H1 (cell line): ENCODE results near the gene BTRC. TPM values are rescaled to one million over a fixed set of nuclear protein-coding genes. Genes with fewer than 3 reads are reported as not detected.

Experiments
- CHD7 ChIP-seq: fragments of 300-600 bp; sonication (generic); IDR thresholded peaks from 2 replicates; pipeline ENCODE4 v1.7.1; 2012; ENCODE audit warnings: low read length, moderate library complexity, mild to moderate bottlenecking, inconsistent platforms; ENCODE audit not compliant: insufficient replicate concordance
- E2F6 ChIP-seq: IDR thresholded peaks from 2 replicates; pipeline ENCODE4 v1.6.1; 2012; ENCODE audit warnings: inconsistent platforms
- EZH2 ChIP-seq: fragments of 200-600 bp; sonication (generic); IDR thresholded peaks from 2 replicates; pipeline ENCODE4 v1.7.1; 2012; ENCODE audit warnings: low read depth, mild to moderate bottlenecking, moderate library complexity, low read length, inconsistent platforms; ENCODE audit not compliant: severe bottlenecking
- KDM5A ChIP-seq: fragments of 200-600 bp; IDR thresholded peaks from 2 replicates; pipeline ENCODE4 v1.7.1; 2012; ENCODE audit warnings: mild to moderate bottlenecking, low read length, inconsistent platforms, mixed read lengths
- NRF1 ChIP-seq: IDR thresholded peaks from 2 replicates; pipeline ENCODE4 v1.6.1; 2011; ENCODE audit warnings: mild to moderate bottlenecking, low read depth, low read length, improper control_type of control experiment
- POLR2A ChIP-seq, 2 experiments: IDR thresholded peaks; 1 replicate in 1 of 2; 2 replicates in 1 of 2; pipeline ENCODE4 v1.6.1; 2011; ENCODE audit warnings: low read depth in 2 of 2, low read length in 2 of 2, mild to moderate bottlenecking in 2 of 2; ENCODE audit errors: control extremely low read depth in 1 of 2
- ZNF274 ChIP-seq: IDR thresholded peaks from 2 replicates; pipeline ENCODE4 v1.7.0; 2012; ENCODE audit warnings: low read length, borderline replicate concordance; ENCODE audit errors: extremely low read depth
- polyA plus RNA-seq, 7 experiments: library from polyadenylated mRNA; depleted of rRNA in 3 of 7; stranded (reverse) in 5 of 7; unstranded in 2 of 7; fragments of >200 nt in 5 of 7; fragments of 200-250 nt in 2 of 7; gene quantifications; 1 replicate in 5 of 7; 2 replicates in 1 of 7; 4 replicates in 1 of 7; pipeline versions ENCODE4 v1.2.1 to v1.2.3, GENCODE V29; 2011 to 2013; ENCODE audit warnings: missing spikeins in 2 of 7, mixed read lengths in 2 of 7
- total RNA-seq: library from RNA; stranded (reverse); fragmentation: NEBNext Ultra II Directional; extraction: Animal tissue kit (Norgen Biotek cat#: 25700); gene quantifications from 2 replicates; pipeline ENCODE4 v1.2.1, GENCODE V29; 2021

Gene BTRC
- total and polyA plus RNA-seq, 2 of the 8 experiments (the other 6 are each of a cell fraction or from before 2014, with no cell fraction given): 9.9 to 24.7 TPM

DNA sequence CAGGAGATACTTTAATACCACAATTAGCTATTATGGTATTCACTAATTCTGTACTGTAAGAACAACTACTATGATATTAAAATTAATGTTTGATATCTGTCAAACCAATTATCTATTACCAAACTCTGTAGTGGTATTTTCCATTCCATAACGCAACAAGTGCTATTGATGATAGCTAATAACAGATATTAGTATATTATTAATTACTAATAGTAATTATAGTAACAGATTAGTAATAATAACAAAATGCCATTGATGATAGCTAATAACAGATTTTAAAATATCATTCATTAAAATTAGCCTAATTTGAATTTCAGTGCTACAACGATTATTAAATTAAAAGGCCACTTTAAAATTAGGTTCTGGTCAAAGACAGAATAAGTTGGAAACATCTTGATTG is 93.5 kb downstream of the BTRC start (continued):
- no peak for TF ChIP-seq CHD7
- no peak for TF ChIP-seq KDM5A
- TF ChIP-seq EZH2: no peak
- no peak for TF ChIP-seq E2F6
- TF ChIP-seq NRF1: no peak
- TF ChIP-seq ZNF274: no peak
- no peak for TF ChIP-seq POLR2A (IDR thresholded peaks at IDR 0.05; ENCODE audit: control extremely low read depth in 1 of 2, low read depth in 2 of 2, low read length in 2 of 2)
